ENCODE measurements around the gene TMEM92. TPM values are rescaled to one million over a fixed set of nuclear protein-coding genes. Genes with fewer than 3 reads are reported as not detected.

TMEM92 gene
- polyA plus RNA-seq, 1 experiment, result 0.47 TPM

- CTCF ChIA-PET, result interaction anchor here (1.2 kb wide), 1 partner anchor 31 kb away, joined by 4 read pairs; no protein-coding TSS in a partner anchor
- Histone ChIP-seq H3K4me3 (ENCODE audit: low read depth, low read length) (no peak overlapping the region), H3K27me3 (ENCODE audit: control insufficient read depth, insufficient read depth, low read length) (no peaks in the 10 kb centered on the region), H3K9me3 (ENCODE audit: control insufficient read depth, insufficient read depth, low read length) (peaks cover 9% of the 10 kb centered on the region; the same call in 1 of the 2 replicates), H3K27ac (ENCODE audit: low read depth, low read length) (no peak overlapping the region)
- POLR2A ChIA-PET, result interaction anchor here (0.6 to 4.4 kb wide), 10 partner anchors 17 to 90 kb away, joined by 3 to 37 read pairs (median 6); partner anchors contain the start of gene COL1A1
- DNase-seq (ENCODE audit: low read depth, low spot score), result no peak
- TF ChIP-seq, protein P1, sequence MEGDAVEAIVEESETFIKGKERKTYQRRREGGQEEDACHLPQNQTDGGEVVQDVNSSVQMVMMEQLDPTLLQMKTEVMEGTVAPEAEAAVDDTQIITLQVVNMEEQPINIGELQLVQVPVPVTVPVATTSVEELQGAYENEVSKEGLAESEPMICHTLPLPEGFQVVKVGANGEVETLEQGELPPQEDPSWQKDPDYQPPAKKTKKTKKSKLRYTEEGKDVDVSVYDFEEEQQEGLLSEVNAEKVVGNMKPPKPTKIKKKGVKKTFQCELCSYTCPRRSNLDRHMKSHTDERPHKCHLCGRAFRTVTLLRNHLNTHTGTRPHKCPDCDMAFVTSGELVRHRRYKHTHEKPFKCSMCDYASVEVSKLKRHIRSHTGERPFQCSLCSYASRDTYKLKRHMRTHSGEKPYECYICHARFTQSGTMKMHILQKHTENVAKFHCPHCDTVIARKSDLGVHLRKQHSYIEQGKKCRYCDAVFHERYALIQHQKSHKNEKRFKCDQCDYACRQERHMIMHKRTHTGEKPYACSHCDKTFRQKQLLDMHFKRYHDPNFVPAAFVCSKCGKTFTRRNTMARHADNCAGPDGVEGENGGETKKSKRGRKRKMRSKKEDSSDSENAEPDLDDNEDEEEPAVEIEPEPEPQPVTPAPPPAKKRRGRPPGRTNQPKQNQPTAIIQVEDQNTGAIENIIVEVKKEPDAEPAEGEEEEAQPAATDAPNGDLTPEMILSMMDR (IDR thresholded peaks at IDR 0.05; ENCODE audit: low read depth, low read length), result no peak
Observed at GRCh38 chr17:50238601-50239280, 35.5 kb upstream of the TMEM92 start.

DNA sequence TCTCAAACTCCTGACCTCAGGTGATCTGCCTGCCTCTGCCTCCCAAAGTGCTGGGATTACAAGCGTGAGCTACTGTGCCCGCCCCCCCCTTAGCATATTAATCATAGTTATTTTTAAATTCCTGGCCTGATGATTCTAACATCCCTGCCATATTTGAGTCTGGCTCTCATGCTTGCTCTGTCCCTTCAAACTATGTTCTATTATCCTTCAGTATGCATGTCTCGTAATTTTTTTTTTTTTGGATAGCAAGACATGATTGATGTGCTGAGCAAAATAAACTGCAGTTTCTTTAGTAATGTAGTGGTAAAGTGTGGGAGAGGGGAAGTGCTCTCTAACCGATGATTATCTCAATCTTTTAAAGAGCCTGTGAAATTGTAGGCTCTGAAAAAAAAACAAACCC is 34.3 kb upstream of the TMEM92 start:
- TF ChIP-seq, protein P1 (IDR thresholded peaks at IDR 0.05; ENCODE audit: low read depth, low read length), result no peak
- Histone ChIP-seq H3K4me3 (ENCODE audit: low read depth, low read length) (no peak overlapping the region), H3K9me3 (ENCODE audit: control insufficient read depth, insufficient read depth, low read length) (peaks cover 5% of the 10 kb centered on the region; the same call in 1 of the 2 replicates), H3K27me3 (ENCODE audit: control insufficient read depth, insufficient read depth, low read length) (no peaks in the 10 kb centered on the region), H3K27ac (ENCODE audit: low read depth, low read length) (no peak overlapping the region)
- ChIA-PET POLR2A (interaction anchor here (0.7 to 4.4 kb wide), 3 partner anchors 29 to 72 kb away, joined by 4 to 37 read pairs (median 21); partner anchors contain the start of gene COL1A1), CTCF (no interaction called here)
- DNase-seq (ENCODE audit: low read depth, low spot score), result no peak

- POLR2A ChIA-PET, result interaction anchor here (4.4 kb wide), 1 partner anchor 40 kb away, joined by 37 read pairs; the partner anchor contains the start of gene COL1A1
- no peak for DNase-seq (ENCODE audit: low read depth, low spot score)
- CTCF ChIA-PET, result no interaction called here
Observed at GRCh38 chr17:50240851-50241250, 33.4 kb upstream of the TMEM92 start.

DNA sequence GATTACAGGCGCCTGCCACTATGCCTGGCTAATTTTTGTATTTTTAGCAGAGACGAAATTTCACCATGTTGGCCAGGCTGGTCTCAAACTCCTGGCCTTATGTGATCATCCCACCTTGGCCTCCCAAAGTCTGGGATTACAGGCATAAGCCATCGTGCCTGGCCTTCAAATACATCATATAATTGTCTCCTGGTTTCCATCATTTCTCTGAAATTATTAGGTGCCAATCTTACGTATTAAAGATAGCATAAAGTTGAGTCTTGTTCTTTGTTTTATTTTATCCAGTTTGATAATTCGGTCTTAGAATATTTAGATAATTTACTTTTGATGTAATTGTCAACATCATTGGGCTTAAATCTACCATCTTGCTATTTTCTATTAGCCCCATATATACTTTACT is 32.8 kb upstream of the TMEM92 start:
- H3K4me3 ChIP-seq (ENCODE audit: low read depth, low read length), result no peak overlapping the region
- H3K27ac ChIP-seq (ENCODE audit: low read depth, low read length), result no peak overlapping the region
- H3K27me3 ChIP-seq (ENCODE audit: control insufficient read depth, insufficient read depth, low read length), result no peaks in the 10 kb centered on the region
- ChIA-PET CTCF (no interaction called here), POLR2A (no interaction called here)
- DNase-seq (ENCODE audit: low read depth, low spot score), result no peak
- TF ChIP-seq, protein P1 (IDR thresholded peaks at IDR 0.05; ENCODE audit: low read depth, low read length), result no peak
- peaks cover 5% of the 10 kb centered on the region; the same call in 1 of the 2 replicates for H3K9me3 ChIP-seq (ENCODE audit: control insufficient read depth, insufficient read depth, low read length)

More at GRCh38 chr17:50240851-50241250, 33.4 kb upstream of the TMEM92 start:
- Histone ChIP-seq H3K9me3 (ENCODE audit: control insufficient read depth, insufficient read depth, low read length) (peaks cover 5% of the 10 kb centered on the region; the same call in 1 of the 2 replicates), H3K27ac (ENCODE audit: low read depth, low read length) (no peak overlapping the region), H3K27me3 (ENCODE audit: control insufficient read depth, insufficient read depth, low read length) (no peaks in the 10 kb centered on the region), H3K4me3 (ENCODE audit: low read depth, low read length) (no peak overlapping the region)
- TF ChIP-seq, protein P1 (IDR thresholded peaks at IDR 0.05; ENCODE audit: low read depth, low read length), result no peak

GRCh38 chr17:50244771-50245170 is 29.5 kb upstream of the TMEM92 start:
- POLR2A ChIA-PET, result no interaction called here
- CTCF ChIA-PET, result interaction anchor here (1.0 kb wide), 1 partner anchor 45 kb away, joined by 3 read pairs; no protein-coding TSS in a partner anchor
- TF ChIP-seq, protein P1 (IDR thresholded peaks at IDR 0.05; ENCODE audit: low read depth, low read length), result no peak

More at GRCh38 chr17:50244771-50245170, 29.5 kb upstream of the TMEM92 start:
- Histone ChIP-seq H3K4me3 (ENCODE audit: low read depth, low read length) (no peak overlapping the region), H3K9me3 (ENCODE audit: control insufficient read depth, insufficient read depth, low read length) (peaks cover 5% of the 10 kb centered on the region; the same call in 1 of the 2 replicates), H3K27ac (ENCODE audit: low read depth, low read length) (no peak overlapping the region), H3K27me3 (ENCODE audit: control insufficient read depth, insufficient read depth, low read length) (no peaks in the 10 kb centered on the region)
- no peak for DNase-seq (ENCODE audit: low read depth, low spot score)

Measured in AG04450 (cell line).